HCT116 (cell line): ENCODE measurements around the gene XRN2. TPM values are rescaled to one million over a fixed set of nuclear protein-coding genes. Genes with fewer than 3 reads are reported as not detected.

ENCODE experiments used
- ATAC-seq: fragments of 200-7000 bp; cut with Tn5 transposase; 2 replicates; pipeline ENCODE4 v1.9.1; 2020; ENCODE audit warnings: mild to moderate bottlenecking, moderate library complexity
- BruUV-seq: library from RNA; stranded (reverse); fragments of 400-500 nt; replicated peaks from 2 replicates; lab custom pipeline; 2021; lab: Mats Ljungman, UMichigan
- CTCF ChIA-PET: fragments of 300-600 bp; sonication (Branson Sonifier 250); formaldehyde crosslinking; loops from one replicate; lab custom pipeline; 2021; ENCODE audit warnings: antibody characterized with exemption; lab: Charles Lee
- POLR2A ChIA-PET: fragments of 300-600, 350-600 bp; sonication (Branson Sonifier 250); formaldehyde crosslinking; loops from one replicate; lab custom pipeline; 2021; ENCODE audit warnings: antibody characterized with exemption; lab: Charles Lee
- RAD21 ChIA-PET, 2 experiments: fragments of 300-600 bp; sonication (Branson Sonifier 250); formaldehyde crosslinking; loops; one replicate each; lab custom pipeline; 2023; ENCODE audit warnings: low total read pairs in 2 of 2; ENCODE audit not compliant: uncharacterized antibody in 2 of 2, unreplicated experiment in 2 of 2, low non-redundant PET in 1 of 2; lab: Charles Lee
- DNase-seq: peaks from one replicate; pipeline ENCODE4 v3.0.0-alpha.2; 2010; ENCODE audit warnings: low read depth, low spot score
- H2AFZ ChIP-seq: fragments of 200-600 bp; shearing (Covaris generic), sonication (generic); 2 replicates; pipeline ENCODE4 v1.6.1; 2017; ENCODE audit warnings: low read depth, mixed run types, mixed read lengths, antibody characterized with exemption, low read length; ENCODE audit not compliant: poor library complexity, severe bottlenecking
- H3K27ac ChIP-seq: 2 replicates; pipeline ENCODE4 v1.5.1; 2012; ENCODE audit warnings: low read depth, low read length
- H3K27me3 ChIP-seq: fragments of 200-600 bp; sonication (generic); 2 replicates; pipeline ENCODE4 v1.6.1; 2016; ENCODE audit warnings: mixed run types, low read length, mixed read lengths; ENCODE audit not compliant: insufficient read depth
- H3K36me3 ChIP-seq, 2 experiments: fragments of 200-500 bp in 1 of 2; fragments of 200-600 bp in 1 of 2; sonication (Bioruptor generic) in 1 of 2; sonication (generic) in 1 of 2; 2 replicates each; pipeline versions ENCODE4 v1.5.1 to v1.6.1; 2014 to 2016; ENCODE audit warnings: low read length in 2 of 2, inconsistent platforms in 1 of 2, mixed read lengths in 1 of 2, mixed run types in 1 of 2; ENCODE audit not compliant: insufficient read depth in 2 of 2, control insufficient read depth in 1 of 2
- H3K4me1 ChIP-seq, 2 experiments: fragments of 200-600 bp in 1 of 2; sonication (generic) in 1 of 2; 2 replicates each; pipeline versions ENCODE4 v1.5.1 to v1.6.1; 2012 to 2017; ENCODE audit warnings: low read length in 2 of 2, inconsistent platforms in 1 of 2, mild to moderate bottlenecking in 1 of 2, mixed read lengths in 1 of 2, mixed run types in 1 of 2, moderate library complexity in 1 of 2; ENCODE audit not compliant: insufficient read depth in 2 of 2, control insufficient read depth in 1 of 2
- H3K4me2 ChIP-seq: fragments of 200-600 bp; sonication (generic); 2 replicates; pipeline ENCODE4 v1.6.1; 2017; ENCODE audit warnings: mixed run types, low read length, mixed read lengths
- H3K4me3 ChIP-seq, 2 experiments: fragments of 200-600 bp in 1 of 2; sonication (generic) in 1 of 2; replicated peaks in 1 of 2; 2 replicates each; pipeline ENCODE4 v1.5.1; 2011 to 2016; ENCODE audit warnings: low read length in 2 of 2, control low read depth in 1 of 2, low read depth in 1 of 2, mild to moderate bottlenecking in 1 of 2, mixed read lengths in 1 of 2, mixed run types in 1 of 2
- H3K79me2 ChIP-seq: fragments of 200-600 bp; sonication (generic); 2 replicates; pipeline ENCODE4 v1.6.1; 2017; ENCODE audit warnings: mild to moderate bottlenecking, mixed run types, low read length, moderate library complexity, mixed read lengths; ENCODE audit not compliant: insufficient read depth
- H3K9ac ChIP-seq: fragments of 200-600 bp; sonication (generic); 2 replicates; pipeline ENCODE4 v1.6.1; 2016; ENCODE audit warnings: low read length, mixed read lengths
- H3K9me2 ChIP-seq: fragments of 200-600 bp; sonication (generic), shearing (Covaris generic); 2 replicates; pipeline ENCODE4 v1.6.1; 2017; ENCODE audit warnings: mixed run types, mild to moderate bottlenecking, moderate library complexity; ENCODE audit not compliant: insufficient read depth
- H3K9me3 ChIP-seq, 2 experiments: fragments of 200-500 bp in 1 of 2; fragments of 200-600 bp in 1 of 2; sonication (Bioruptor generic) in 1 of 2; sonication (generic) in 1 of 2; 2 replicates each; pipeline ENCODE4 v1.6.1; 2014 to 2017; ENCODE audit warnings: low read length in 2 of 2, mixed read lengths in 2 of 2, inconsistent platforms in 1 of 2, low read depth in 1 of 2, mild to moderate bottlenecking in 1 of 2, mixed run types in 1 of 2, moderate library complexity in 1 of 2; ENCODE audit not compliant: control insufficient read depth in 1 of 2, insufficient read depth in 1 of 2
- H4K20me1 ChIP-seq: fragments of 200-600 bp; sonication (generic), shearing (Covaris generic); 2 replicates; pipeline ENCODE4 v1.6.1; 2017; ENCODE audit warnings: mixed run types, mild to moderate bottlenecking, moderate library complexity; ENCODE audit not compliant: insufficient read depth
- CEBPB ChIP-seq: IDR thresholded peaks from 2 replicates; pipeline ENCODE4 v1.6.1; 2012; ENCODE audit warnings: low read depth
- ELF1 ChIP-seq: IDR thresholded peaks from 2 replicates; pipeline ENCODE4 v1.6.1; 2012; ENCODE audit warnings: low read depth, borderline replicate concordance
- EZH2phosphoT487 ChIP-seq: fragments of 200-600 bp; IDR thresholded peaks from 2 replicates; pipeline ENCODE4 v1.6.1; 2018; ENCODE audit warnings: antibody characterized with exemption, borderline replicate concordance
- FOSL1 ChIP-seq: IDR thresholded peaks from 2 replicates; pipeline ENCODE4 v1.6.1; 2012; ENCODE audit warnings: low read depth
- MAX ChIP-seq: IDR thresholded peaks from 2 replicates; pipeline ENCODE4 v1.6.1; 2012
- POLR2AphosphoS5 ChIP-seq: IDR thresholded peaks from 2 replicates; pipeline ENCODE4 v1.6.1; 2011; ENCODE audit warnings: mild to moderate bottlenecking, low read depth, low read length, moderate library complexity
- REST ChIP-seq: IDR thresholded peaks from 2 replicates; pipeline ENCODE4 v1.6.1; 2012; ENCODE audit warnings: low read depth
- SP1 ChIP-seq: IDR thresholded peaks from 2 replicates; pipeline ENCODE4 v1.6.1; 2012; ENCODE audit warnings: low read depth
- YY1 ChIP-seq: IDR thresholded peaks from 2 replicates; pipeline ENCODE4 v1.6.1; 2011; ENCODE audit warnings: low read length, low read depth, moderate library complexity, mild to moderate bottlenecking; ENCODE audit not compliant: insufficient replicate concordance; ENCODE audit errors: extremely low read depth
- ZFX ChIP-seq: fragments of 450-650 bp; IDR thresholded peaks from 2 replicates; pipeline ENCODE4 v1.6.1; 2017
- intact Hi-C: fragments of 100-400 bp; cut with micrococcal nuclease; formaldehyde crosslinking; loops from 2 replicates; pipeline ENCODE4 v1.10.0; 2022
- total RNA-seq: library from RNA; stranded (reverse); gene quantifications from one replicate; pipeline ENCODE4 v1.2.1, GENCODE V29; 2021; ENCODE audit not compliant: unreplicated experiment
- TF ChIP-seq, protein P1 (sequence below), 3 experiments: fragments of 200-600 bp in 1 of 3; sonication (generic) in 1 of 3; IDR thresholded peaks in 2 of 3; conservative IDR thresholded peaks in 1 of 3; 2 replicates each; pipeline ENCODE4 v1.5.1; 2012 to 2017; ENCODE audit warnings: low read depth in 2 of 3, low read length in 2 of 3, antibody characterized with exemption in 1 of 3, borderline replicate concordance in 1 of 3, control low read depth in 1 of 3, mild to moderate bottlenecking in 1 of 3, mixed read lengths in 1 of 3, mixed run types in 1 of 3, moderate library complexity in 1 of 3; ENCODE audit not compliant: insufficient read depth in 1 of 3
- TF ChIP-seq, protein P2 (sequence below): IDR thresholded peaks from 2 replicates; pipeline ENCODE4 v1.6.1; 2012

XRN2 gene
- total RNA-seq, 1 experiment from 2014 or later, result 101 TPM

DNA sequence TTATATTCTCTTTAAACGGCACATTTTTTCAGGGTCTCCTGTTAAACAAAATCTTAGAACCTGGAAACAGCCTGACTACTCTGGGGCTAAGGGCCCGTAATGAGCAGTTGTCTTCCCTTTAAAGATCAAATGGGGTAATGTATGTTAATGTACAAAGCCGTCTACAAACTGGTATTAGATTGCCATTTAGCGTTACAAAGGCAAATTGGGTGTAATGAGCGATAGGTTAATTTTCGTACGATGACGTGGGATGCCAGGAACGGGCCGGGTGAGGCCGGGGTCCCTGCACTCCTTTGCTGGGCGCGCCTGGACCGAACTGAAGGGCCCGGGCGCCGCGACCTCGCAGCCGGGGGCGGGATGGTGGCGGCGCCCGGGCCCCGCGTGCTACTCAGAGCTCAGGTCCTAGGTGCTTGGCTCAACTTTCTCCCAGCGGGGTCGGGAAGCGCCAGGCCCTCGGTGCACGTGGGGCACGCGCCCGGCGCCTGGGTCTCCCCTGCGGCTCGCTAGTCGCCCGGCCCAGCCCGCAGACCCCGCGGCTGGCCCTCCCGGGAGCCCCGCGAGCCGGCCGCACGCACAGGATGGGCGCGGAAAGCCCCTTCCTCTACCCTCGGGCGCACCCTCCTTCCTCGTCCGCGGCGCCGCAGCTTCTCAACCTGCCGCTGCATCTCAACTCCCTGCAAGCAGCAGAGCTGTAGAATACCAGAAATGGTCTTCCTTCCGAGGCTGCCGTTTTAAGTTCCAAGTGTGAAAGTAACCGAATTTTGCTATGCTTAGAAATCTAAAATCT is 88.2 kb downstream of the XRN2 start:
- H3K79me2 ChIP-seq, result no peaks in the 10 kb centered on the region
- TF ChIP-seq, protein P1, sequence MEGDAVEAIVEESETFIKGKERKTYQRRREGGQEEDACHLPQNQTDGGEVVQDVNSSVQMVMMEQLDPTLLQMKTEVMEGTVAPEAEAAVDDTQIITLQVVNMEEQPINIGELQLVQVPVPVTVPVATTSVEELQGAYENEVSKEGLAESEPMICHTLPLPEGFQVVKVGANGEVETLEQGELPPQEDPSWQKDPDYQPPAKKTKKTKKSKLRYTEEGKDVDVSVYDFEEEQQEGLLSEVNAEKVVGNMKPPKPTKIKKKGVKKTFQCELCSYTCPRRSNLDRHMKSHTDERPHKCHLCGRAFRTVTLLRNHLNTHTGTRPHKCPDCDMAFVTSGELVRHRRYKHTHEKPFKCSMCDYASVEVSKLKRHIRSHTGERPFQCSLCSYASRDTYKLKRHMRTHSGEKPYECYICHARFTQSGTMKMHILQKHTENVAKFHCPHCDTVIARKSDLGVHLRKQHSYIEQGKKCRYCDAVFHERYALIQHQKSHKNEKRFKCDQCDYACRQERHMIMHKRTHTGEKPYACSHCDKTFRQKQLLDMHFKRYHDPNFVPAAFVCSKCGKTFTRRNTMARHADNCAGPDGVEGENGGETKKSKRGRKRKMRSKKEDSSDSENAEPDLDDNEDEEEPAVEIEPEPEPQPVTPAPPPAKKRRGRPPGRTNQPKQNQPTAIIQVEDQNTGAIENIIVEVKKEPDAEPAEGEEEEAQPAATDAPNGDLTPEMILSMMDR (IDR thresholded peaks at IDR 0.05 in 2 of 3, conservative IDR thresholded peaks at IDR 0.05 in 1 of 3; ENCODE audit: borderline replicate concordance in 1 of 3, insufficient read depth in 1 of 3, low read depth in 2 of 3, low read length in 2 of 3), result no peak
- TF ChIP-seq EZH2phosphoT487 (no peak), ELF1 (no peak)
- TF ChIP-seq, all 23 proteins: peak for 0
- Histone ChIP-seq H3K36me3 (peaks cover 6 to 16% of the 10 kb centered on the region in 2 experiments; a peak in 3 of 4 replicates), H3K9me2 (no peaks in the 10 kb centered on the region), H3K9ac (no peak overlapping the region), H3K4me2 (no peak overlapping the region), H3K9me3 (no peaks in the 10 kb centered on the region), H2AFZ (no peak overlapping the region), H3K27me3 (no peaks in the 10 kb centered on the region), H3K27ac (no peak overlapping the region), H3K4me1 (no peaks in the 10 kb centered on the region), H3K4me3 (no peak overlapping the region), H4K20me1 (no peaks in the 10 kb centered on the region)
- POLR2A ChIA-PET, result interaction anchor here (0.6 kb wide), 1 partner anchor 10 kb away, joined by 3 read pairs; no protein-coding TSS in a partner anchor
- CTCF ChIA-PET, result no interaction called here
- DNase-seq (no peak), ATAC-seq (no peak; the same call in 1 of the 2 replicates)
- RAD21 ChIA-PET, result no interaction called here
- BruUV-seq, result no TSS peak
- intact Hi-C loops, result no loop called here

DNA sequence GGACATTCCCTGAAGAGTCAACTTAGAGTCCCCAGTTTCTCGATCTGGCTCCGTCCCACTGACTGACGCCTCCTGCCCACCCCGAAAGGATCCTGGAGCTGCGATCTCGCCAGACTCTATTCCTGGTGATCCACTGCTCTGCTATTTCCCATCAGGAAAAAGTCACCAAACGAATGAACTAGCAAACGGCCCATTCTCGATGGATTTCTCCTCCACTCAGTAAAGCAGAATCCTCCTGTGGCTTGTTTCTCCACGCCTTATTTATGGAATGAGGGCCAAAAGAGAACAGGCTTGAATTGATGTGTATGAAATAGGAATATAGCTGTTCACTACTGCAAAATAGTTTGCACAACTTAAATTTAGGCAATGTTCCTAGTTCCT is 88.8 kb downstream of the XRN2 start:
- CTCF ChIA-PET, result no interaction called here
- BruUV-seq, result no TSS peak
- H3K4me2 ChIP-seq, result no peak overlapping the region
- TF ChIP-seq ZFX, result no peak
- TF ChIP-seq POLR2AphosphoS5, result no peak
- no peak for TF ChIP-seq YY1
- no peak for TF ChIP-seq MAX
- TF ChIP-seq REST, result no peak
- TF ChIP-seq FOSL1, result no peak
- TF ChIP-seq, protein P2, sequence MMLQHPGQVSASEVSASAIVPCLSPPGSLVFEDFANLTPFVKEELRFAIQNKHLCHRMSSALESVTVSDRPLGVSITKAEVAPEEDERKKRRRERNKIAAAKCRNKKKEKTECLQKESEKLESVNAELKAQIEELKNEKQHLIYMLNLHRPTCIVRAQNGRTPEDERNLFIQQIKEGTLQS, result no peak
- no peak for TF ChIP-seq CEBPB
- no peak for TF ChIP-seq SP1
- no peak for TF ChIP-seq ELF1

More for the DNA sequence above, 88.8 kb downstream of the XRN2 start:
- H4K20me1 ChIP-seq, result no peaks in the 10 kb centered on the region
- H3K79me2 ChIP-seq, result no peaks in the 10 kb centered on the region
- H3K9me2 ChIP-seq, result no peaks in the 10 kb centered on the region
- H3K36me3 ChIP-seq, result peaks cover 2 to 11% of the 10 kb centered on the region in 2 experiments; a peak in 3 of 4 replicates
- POLR2A ChIA-PET, result no interaction called here
- RAD21 ChIA-PET, result no interaction called here
- no peaks in the 10 kb centered on the region for H3K9me3 ChIP-seq
- H3K27ac ChIP-seq, result no peak overlapping the region
- intact Hi-C loops, result no loop called here
- ATAC-seq (no peak), DNase-seq (no peak)
- no peak overlapping the region for H3K9ac ChIP-seq
- H2AFZ ChIP-seq, result no peak overlapping the region
- no peaks in the 10 kb centered on the region for H3K27me3 ChIP-seq
- no peaks in the 10 kb centered on the region for H3K4me1 ChIP-seq
- no peak overlapping the region for H3K4me3 ChIP-seq
